GM18858 (cell line): ENCODE measurements around the gene MBNL2.

ENCODE experiments used
- ATAC-seq: cut with Tn5 transposase; IDR thresholded peaks from one replicate; pipeline ENCODE4 v1.9.1; 2021; ENCODE audit not compliant: unreplicated experiment

The MBNL2 gene

GRCh38 chr13:97369261-97369893 lies 147.2 kb downstream of the MBNL2 start:
- ATAC-seq: peak; percentile 59

- ATAC-seq: no peak
These were observed 149.5 kb downstream of the MBNL2 start for GRCh38 chr13:97371486-97372109.

DNA sequence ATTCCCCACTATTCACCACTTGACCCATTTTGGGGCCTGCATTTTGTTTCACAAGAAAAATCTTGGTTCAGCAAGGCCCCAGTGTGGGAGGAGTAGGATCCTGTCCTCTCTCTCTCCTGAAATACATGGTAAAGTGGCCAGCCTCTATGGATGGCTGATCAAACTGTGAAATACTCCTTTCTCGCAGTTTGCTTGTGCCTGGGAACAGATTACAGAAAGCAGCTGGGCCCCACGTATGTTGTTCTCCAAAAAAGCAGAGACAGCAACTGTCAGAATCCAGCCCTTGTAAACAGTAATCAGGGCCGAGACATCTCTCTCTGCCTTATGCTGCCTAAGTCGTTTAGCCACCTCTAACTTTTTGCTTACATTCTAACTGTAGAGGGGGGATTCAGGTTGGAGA lies 150.8 kb downstream of the MBNL2 start:
- no peak for ATAC-seq

DNA sequence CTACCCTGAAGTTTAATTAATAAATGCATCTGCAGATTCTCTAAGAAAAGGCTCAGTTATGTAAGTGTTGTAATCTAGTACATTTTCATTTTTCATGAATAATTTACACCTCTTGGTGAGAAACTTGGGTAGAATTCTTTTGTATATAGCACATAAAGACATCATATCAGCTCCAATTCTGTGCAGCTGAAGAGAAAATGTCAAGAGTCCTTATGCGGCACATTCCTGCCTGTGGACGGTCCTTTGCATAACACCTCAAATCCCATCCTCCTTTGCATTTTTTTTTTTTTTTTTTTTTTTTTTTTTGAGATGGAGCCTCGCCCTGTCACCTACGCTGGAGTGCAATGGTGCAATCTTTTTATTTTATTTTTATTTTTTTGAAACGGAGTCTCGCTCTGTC lies 151.7 kb downstream of the MBNL2 start:
- no peak for ATAC-seq

GRCh38 chr13:97376981-97377380 lies 154.8 kb downstream of the MBNL2 start:
- no peak for ATAC-seq

DNA sequence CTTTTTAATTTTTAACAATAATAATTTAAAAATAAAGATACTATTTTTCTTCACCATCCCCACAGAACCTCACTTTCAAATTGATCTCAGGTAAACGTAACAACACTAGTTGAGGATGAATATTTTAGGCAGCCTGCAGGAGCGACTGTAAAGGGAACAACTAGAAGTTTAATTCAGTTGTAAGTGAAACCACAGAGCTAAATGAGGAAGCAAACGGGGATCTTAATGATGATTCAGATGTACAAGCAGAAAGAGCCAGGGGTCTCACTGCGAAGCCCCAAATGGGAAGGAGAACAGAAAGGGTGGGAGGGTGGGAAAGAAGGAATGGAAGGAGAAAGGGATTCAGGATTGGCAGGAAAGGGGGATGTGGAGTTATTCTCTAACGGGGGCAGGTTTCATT lies 157.3 kb downstream of the MBNL2 start:
- ATAC-seq: no peak

DNA sequence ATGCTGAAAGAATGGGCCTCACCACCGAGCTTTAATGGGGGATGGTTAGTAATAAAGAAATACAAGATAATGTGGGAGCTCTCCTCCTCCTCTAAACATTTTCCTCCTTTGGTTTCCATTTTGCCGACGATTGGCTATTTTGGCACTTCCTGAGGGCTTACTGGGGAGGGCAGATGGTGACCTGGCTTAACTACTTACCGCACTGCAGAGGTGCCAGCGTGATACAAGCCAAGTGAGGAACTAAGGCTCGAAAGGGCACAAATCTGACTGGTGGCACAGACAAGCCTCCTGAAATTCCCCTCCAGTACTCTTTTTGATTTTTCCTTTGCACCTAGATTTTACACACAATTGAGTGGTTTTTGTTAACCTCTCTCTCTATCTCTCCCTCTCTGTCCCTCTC lies 158.6 kb downstream of the MBNL2 start:
- no peak for ATAC-seq

DNA sequence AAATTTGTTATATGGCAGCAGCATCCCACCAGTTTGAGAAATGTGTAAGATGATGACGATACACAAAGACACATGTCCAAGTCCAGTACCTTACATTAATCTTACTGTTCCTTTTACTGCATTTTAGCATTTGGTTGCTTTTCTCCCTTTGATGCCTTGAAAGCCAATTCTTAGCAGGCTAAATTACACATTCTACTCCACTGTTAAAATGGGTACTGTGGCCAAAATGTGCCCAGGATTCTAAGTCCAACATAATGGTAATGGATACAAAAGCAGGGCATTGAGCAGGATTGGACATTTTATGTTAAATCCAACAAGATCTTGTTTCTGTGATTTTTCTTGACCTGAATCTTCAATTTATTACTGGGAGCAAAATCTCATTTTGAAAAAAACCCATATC lies 159.1 kb downstream of the MBNL2 start:
- no peak for ATAC-seq

DNA sequence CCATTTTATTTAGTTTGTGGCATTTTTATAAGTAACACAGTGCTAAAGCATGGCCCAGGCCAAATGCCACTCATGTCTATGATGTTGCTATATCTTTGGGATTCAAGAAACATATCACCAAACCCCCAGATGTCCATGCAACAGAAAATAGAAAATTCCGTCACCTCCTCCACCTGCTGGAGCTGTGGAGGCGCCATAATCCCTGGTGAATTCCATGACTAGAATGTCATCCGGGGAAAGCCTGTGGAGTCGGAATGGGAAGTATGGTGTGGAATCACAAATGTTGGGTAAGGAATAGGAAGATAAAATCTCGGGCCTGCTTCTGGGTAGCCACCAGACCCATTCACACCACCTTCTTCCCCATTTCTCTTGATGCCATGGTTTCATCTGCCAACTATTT lies 160.1 kb downstream of the MBNL2 start:
- no peak for ATAC-seq

GRCh38 chr13:97384371-97384770 lies 162.2 kb downstream of the MBNL2 start:
- no peak for ATAC-seq

DNA sequence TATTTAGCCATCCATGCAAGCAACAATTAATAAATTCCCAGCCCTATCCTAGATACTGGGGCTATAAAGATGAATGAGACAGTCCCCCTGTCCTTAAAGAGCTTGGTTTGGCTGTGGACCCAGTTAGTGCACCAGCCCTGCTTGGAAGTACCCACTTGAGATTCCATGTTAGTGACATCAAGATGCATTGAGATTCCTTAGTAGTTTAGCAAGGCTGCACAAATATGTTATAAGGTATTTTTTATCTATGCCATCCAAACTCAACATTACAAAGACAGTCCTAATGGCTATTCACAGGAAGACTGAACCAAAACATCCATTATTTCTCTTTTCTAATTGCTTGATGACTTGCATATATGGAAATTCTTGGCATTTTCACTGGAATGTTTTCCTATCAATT lies 163.0 kb downstream of the MBNL2 start:
- ATAC-seq: no peak

DNA sequence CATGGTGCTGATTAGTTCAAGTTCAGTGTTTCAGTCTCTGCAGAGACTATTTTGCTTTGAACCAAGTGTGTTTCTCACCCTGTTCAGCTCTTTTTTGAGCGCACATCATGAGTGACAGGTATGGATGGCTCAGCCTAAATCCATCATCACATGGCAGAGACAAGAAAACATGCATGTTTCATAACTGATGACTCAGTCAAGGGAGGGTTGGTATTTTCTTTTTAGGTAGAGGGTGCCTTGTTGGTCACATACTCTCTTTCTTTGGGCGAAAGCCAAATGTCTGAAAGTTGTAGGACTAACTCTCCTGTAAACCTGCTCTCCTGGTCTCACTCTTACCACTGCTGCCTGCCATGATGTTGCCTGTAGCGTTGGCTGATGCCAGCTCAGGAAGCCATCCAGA lies 163.7 kb downstream of the MBNL2 start:
- no peak for ATAC-seq

DNA sequence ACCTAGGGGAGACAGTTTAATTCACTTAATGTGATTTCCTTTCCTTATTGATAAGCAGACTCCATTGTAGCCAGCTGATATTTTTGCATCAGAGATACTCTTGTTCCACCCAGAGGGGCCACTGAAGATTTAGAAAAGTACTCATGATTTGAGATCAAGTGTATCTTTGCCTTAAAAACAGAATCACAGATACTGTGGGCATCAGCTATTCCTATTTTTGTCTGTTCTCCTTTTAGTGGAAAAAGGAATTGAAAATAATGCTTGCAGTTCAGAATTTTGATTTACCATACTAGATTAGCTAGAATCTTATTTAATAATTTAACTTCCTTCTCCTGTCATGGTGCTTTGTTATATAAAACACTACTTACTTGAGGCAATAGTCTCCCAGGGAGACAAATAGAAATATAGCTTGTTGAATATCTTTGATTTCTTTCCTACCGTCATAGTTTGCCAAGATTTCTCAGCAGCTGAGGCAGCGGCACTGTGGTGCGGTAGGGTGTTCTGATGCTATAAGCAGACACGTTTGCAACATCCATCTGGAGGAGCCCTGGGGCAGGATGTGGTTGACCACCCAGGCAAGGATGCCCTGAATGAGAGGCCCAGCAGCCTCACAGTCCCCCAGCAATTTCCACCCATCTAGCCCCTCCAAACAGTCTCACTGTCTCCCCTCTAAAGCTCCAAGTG lies 164.8 kb downstream of the MBNL2 start:
- no peak for ATAC-seq

- no peak for ATAC-seq
These were observed 165.3 kb downstream of the MBNL2 start for GRCh38 chr13:97387485-97387839.

GRCh38 chr13:97387890-97388289 lies 165.8 kb downstream of the MBNL2 start:
- ATAC-seq: no peak

DNA sequence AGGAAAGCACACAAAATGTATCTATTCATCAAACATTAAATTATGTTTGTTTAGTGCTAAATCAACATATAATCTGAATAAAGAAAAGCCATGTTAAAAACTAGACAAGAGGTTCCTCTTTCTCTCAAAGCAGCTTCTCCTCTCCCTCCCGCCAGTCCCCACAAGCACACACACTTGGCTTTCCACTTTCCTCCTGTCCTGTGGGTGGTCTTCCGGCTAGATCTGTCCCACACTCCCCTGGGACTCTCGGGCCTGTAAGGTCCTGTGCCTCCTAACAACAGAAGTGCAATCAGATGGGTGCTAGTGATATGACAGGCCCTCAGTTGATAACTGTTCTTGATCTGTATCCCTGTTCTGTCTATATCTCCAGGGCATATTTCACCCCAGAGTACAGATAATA lies 166.2 kb downstream of the MBNL2 start:
- no peak for ATAC-seq

DNA sequence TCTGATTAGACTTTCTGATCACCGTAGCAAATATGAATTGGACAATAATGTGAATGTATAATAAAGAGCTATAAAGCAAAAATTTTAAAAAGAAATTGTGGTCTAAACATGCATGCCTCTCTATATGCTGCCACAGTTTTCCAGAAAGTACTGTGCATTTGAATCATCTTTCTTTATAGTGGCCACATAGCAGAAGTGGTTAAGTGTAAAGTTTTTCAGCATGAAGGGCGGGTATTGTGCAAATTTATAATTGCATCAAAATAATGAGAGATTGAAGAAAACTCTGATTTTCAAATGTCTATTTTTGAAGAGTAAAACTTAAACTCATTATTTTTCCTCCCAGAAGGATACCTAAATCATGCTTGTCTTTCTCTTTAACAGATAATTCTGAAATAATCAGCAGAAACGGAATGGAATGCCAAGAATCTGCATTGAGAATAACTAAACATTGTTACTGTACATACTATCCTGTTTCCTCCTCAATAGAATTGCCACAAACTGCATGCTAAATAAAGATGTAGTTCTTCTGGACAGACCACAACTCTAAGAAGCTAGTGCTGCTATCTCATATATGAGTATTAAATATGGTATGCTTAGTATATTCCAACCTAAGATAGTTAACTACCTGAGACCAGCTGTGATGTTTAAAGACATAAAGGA lies 168.9 kb downstream of the MBNL2 start:
- ATAC-seq: no peak

DNA sequence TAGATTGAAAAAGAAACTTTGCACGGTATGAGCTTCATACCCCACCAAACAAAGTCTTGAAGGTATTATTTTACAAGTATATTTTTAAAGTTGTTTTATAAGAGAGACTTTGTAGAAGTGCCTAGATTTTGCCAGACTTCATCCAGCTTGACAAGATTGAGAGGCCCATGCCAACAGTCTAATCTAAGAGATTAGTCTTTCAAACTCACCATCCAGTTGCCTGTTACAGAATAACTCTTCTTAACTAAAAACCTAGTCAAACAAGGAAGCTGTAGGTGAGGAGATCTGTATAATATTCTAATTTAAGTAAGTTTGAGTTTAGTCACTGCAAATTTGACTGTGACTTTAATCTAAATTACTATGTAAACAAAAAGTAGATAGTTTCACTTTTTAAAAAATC lies 169.9 kb downstream of the MBNL2 start:
- no peak for ATAC-seq

DNA sequence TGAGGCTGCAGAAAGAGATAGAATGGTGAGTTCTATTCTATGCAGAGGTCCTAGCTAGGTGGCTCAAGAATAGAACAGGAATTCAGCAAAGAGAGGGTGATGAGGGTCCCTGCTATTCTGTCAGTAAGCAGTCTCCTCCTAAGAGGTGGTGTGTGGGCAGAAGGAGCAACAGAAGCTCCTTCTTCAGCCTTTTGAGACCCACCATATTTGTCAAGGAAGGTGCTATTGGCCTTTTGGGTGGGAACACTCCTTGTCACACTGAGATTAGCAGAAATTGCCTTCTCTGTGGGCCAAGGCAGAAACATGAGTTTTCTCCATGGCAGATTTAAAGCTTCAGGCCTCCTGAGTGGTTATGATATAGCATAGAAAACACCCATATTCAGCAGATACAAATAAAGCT lies 172.4 kb downstream of the MBNL2 start:
- ATAC-seq: no peak

GRCh38 chr13:97395447-97396136 lies 173.5 kb downstream of the MBNL2 start:
- ATAC-seq: no peak

- no peak for ATAC-seq
These were observed 175.1 kb downstream of the MBNL2 start for GRCh38 chr13:97397267-97397666.

- ATAC-seq: no peak
These were observed 179.3 kb downstream of the MBNL2 start for GRCh38 chr13:97401421-97401820.
